ENCODE measurements around the gene VIPR2.

VIPR2 gene

GRCh38 chr7:158979023-158979529 lies 165.6 kb downstream of the VIPR2 start:
- H4K20me1 ChIP-seq (ENCODE audit: insufficient read depth, low read length): no peaks in the 10 kb centered on the region
- no peaks in the 10 kb centered on the region for H3K27me3 ChIP-seq (replicated peaks; ENCODE audit: insufficient read depth, low read length)
- H2AFZ ChIP-seq (ENCODE audit: low read length): no peak overlapping the region
- H3F3A ChIP-seq (ENCODE audit: insufficient read depth, low read length): no peaks in the 10 kb centered on the region
- no peak overlapping the region for H3K4me3 ChIP-seq (ENCODE audit: low read length)
- peaks cover 6% of the 10 kb centered on the region for H3K4me1 ChIP-seq (ENCODE audit: low read length)
- no peaks in the 10 kb centered on the region for H3K9me2 ChIP-seq (replicated peaks; ENCODE audit: insufficient read depth, low read length)
- no peaks in the 10 kb centered on the region for H3K36me3 ChIP-seq (replicated peaks; ENCODE audit: insufficient read depth, low read length)
- H3K9me3 ChIP-seq (replicated peaks; ENCODE audit: insufficient read depth, low read length): no peaks in the 10 kb centered on the region
- no peak overlapping the region for H3K4me2 ChIP-seq (ENCODE audit: low read depth, low read length)
- H3K9ac ChIP-seq (ENCODE audit: low read length): no peak overlapping the region
- H3K79me2 ChIP-seq (ENCODE audit: low read length): no peaks in the 10 kb centered on the region
- no peak for DNase-seq
- TF ChIP-seq, protein P1, sequence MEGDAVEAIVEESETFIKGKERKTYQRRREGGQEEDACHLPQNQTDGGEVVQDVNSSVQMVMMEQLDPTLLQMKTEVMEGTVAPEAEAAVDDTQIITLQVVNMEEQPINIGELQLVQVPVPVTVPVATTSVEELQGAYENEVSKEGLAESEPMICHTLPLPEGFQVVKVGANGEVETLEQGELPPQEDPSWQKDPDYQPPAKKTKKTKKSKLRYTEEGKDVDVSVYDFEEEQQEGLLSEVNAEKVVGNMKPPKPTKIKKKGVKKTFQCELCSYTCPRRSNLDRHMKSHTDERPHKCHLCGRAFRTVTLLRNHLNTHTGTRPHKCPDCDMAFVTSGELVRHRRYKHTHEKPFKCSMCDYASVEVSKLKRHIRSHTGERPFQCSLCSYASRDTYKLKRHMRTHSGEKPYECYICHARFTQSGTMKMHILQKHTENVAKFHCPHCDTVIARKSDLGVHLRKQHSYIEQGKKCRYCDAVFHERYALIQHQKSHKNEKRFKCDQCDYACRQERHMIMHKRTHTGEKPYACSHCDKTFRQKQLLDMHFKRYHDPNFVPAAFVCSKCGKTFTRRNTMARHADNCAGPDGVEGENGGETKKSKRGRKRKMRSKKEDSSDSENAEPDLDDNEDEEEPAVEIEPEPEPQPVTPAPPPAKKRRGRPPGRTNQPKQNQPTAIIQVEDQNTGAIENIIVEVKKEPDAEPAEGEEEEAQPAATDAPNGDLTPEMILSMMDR (IDR thresholded peaks at IDR 0.05; ENCODE audit: low read length): no peak
- no peak for TF ChIP-seq EZH2 (optimal IDR thresholded peaks at IDR 0.05; ENCODE audit: low read depth, low read length)
- TF ChIP-seq EZH2phosphoT487 (IDR thresholded peaks at IDR 0.05; ENCODE audit: low read length): no peak
- H3K27ac ChIP-seq (ENCODE audit: low read length): no peak overlapping the region

All from MM.1S (cell line).